IMR-90 (cell line): ENCODE data around the gene KCNJ6. TPM values are rescaled to one million over a fixed set of nuclear protein-coding genes. Genes with fewer than 3 reads are reported as not detected.
A peak's percentile ranks its signal among the peaks of the same experiment; 100 is the strongest.

ENCODE experiments used
- ATAC-seq: fragments of 200-7000 bp; cut with Tn5 transposase; 2 replicates; pipeline ENCODE4 v1.9.1; 2020; ENCODE audit warnings: low read depth, mild to moderate bottlenecking, moderate library complexity
- BruUV-seq: library from RNA; stranded (reverse); fragments of 400-500 nt; replicated peaks from 2 replicates; lab custom pipeline; 2021; lab: Mats Ljungman, UMichigan
- CTCF ChIA-PET: fragments of 300-600 bp; formaldehyde crosslinking; extraction: SDS; loops from one replicate; lab custom pipeline; 2021; ENCODE audit warnings: antibody characterized with exemption; lab: Yijun Ruan, JAX
- POLR2A ChIA-PET: fragments of 300-600 bp; sonication (Branson Sonifier 250); formaldehyde crosslinking; loops from one replicate; lab custom pipeline; 2022; ENCODE audit warnings: antibody characterized with exemption; ENCODE audit not compliant: unreplicated experiment; lab: Charles Lee
- DNase-seq: peaks from one replicate; pipeline ENCODE4 v3.0.0; 2013
- H2AFZ ChIP-seq: replicated peaks from 2 replicates; pipeline ENCODE3; 2013; ENCODE audit warnings: low read length, mild to moderate bottlenecking; ENCODE audit not compliant: poor library complexity
- H2AK5ac ChIP-seq: 2 replicates; pipeline ENCODE4 v1.6.1; 2013; ENCODE audit warnings: low read depth, low read length, inconsistent platforms
- H2AK9ac ChIP-seq: replicated peaks from 2 replicates; pipeline ENCODE3; 2013; ENCODE audit warnings: mild to moderate bottlenecking, low read depth, low read length, moderate library complexity; ENCODE audit not compliant: poor library complexity
- H2BK120ac ChIP-seq: 2 replicates; pipeline ENCODE4 v1.6.1; 2013; ENCODE audit warnings: low read depth, low read length, inconsistent platforms
- H2BK15ac ChIP-seq: 3 replicates; pipeline ENCODE4 v1.6.1; 2013; ENCODE audit warnings: low read depth, low read length, inconsistent platforms
- H2BK20ac ChIP-seq: 2 replicates; pipeline ENCODE4 v1.6.1; 2013; ENCODE audit warnings: low read depth, mild to moderate bottlenecking, inconsistent platforms, low read length, moderate library complexity
- H2BK5ac ChIP-seq: 2 replicates; pipeline ENCODE4 v1.6.1; 2013; ENCODE audit warnings: mild to moderate bottlenecking, low read depth, low read length, inconsistent platforms; ENCODE audit not compliant: poor library complexity, severe bottlenecking
- H3K14ac ChIP-seq: replicated peaks from 2 replicates; pipeline ENCODE4 v1.6.1; 2013; ENCODE audit warnings: low read depth, low read length, inconsistent platforms
- H3K18ac ChIP-seq: 2 replicates; pipeline ENCODE4 v1.6.1; 2013; ENCODE audit warnings: low read depth, low read length, control low read depth
- H3K23ac ChIP-seq: 2 replicates; pipeline ENCODE4 v1.6.1; 2013; ENCODE audit warnings: low read depth, low read length, inconsistent platforms
- H3K27ac ChIP-seq: 2 replicates; pipeline ENCODE4 v1.5.1; 2013; ENCODE audit warnings: mild to moderate bottlenecking, control low read depth, low read length; ENCODE audit not compliant: insufficient read depth
- H3K27me3 ChIP-seq: 2 replicates; pipeline ENCODE4 v1.6.1; 2013; ENCODE audit warnings: low read length; ENCODE audit not compliant: control insufficient read depth, insufficient read depth
- H3K36me3 ChIP-seq: 2 replicates; pipeline ENCODE4 v1.6.1; 2013; ENCODE audit warnings: low read length, mixed read lengths; ENCODE audit not compliant: control insufficient read depth, insufficient read depth
- H3K4ac ChIP-seq: 2 replicates; pipeline ENCODE4 v1.6.1; 2013; ENCODE audit warnings: low read depth, low read length, inconsistent platforms
- H3K4me1 ChIP-seq: 2 replicates; pipeline ENCODE4 v1.6.1; 2013; ENCODE audit warnings: low read length, mixed read lengths; ENCODE audit not compliant: control insufficient read depth, insufficient read depth
- H3K4me2 ChIP-seq: 2 replicates; pipeline ENCODE4 v1.6.1; 2013; ENCODE audit warnings: low read depth, mild to moderate bottlenecking, control low read depth, low read length, moderate library complexity
- H3K4me3 ChIP-seq: 2 replicates; pipeline ENCODE4 v1.5.1; 2013; ENCODE audit warnings: low read depth, mild to moderate bottlenecking, control low read depth, low read length, moderate library complexity; ENCODE audit not compliant: insufficient read depth
- H3K56ac ChIP-seq: 2 replicates; pipeline ENCODE4 v1.6.1; 2013; ENCODE audit warnings: low read length, inconsistent platforms; ENCODE audit not compliant: insufficient read depth; ENCODE audit errors: extremely low read depth
- H3K79me1 ChIP-seq, 2 experiments: 2 replicates each; pipeline ENCODE4 v1.6.1; 2013; ENCODE audit warnings: low read length in 2 of 2, inconsistent platforms in 1 of 2, low read depth in 1 of 2
- H3K9ac ChIP-seq: 2 replicates; pipeline ENCODE4 v1.6.1; 2013; ENCODE audit warnings: low read depth, low read length, control low read depth
- H3K9me1 ChIP-seq: 2 replicates; pipeline ENCODE4 v1.6.1; 2013; ENCODE audit warnings: low read length, inconsistent platforms; ENCODE audit not compliant: insufficient read depth
- H3K9me3 ChIP-seq: 2 replicates; pipeline ENCODE4 v1.6.1; 2013; ENCODE audit warnings: low read length; ENCODE audit not compliant: control insufficient read depth, insufficient read depth
- H4K20me1 ChIP-seq: 2 replicates; pipeline ENCODE4 v1.6.1; 2013; ENCODE audit warnings: low read length, inconsistent platforms; ENCODE audit not compliant: insufficient read depth
- H4K5ac ChIP-seq: 2 replicates; pipeline ENCODE4 v1.6.1; 2013; ENCODE audit warnings: mild to moderate bottlenecking, low read depth, low read length, control low read depth
- H4K8ac ChIP-seq, 2 experiments: 2 replicates each; pipeline ENCODE4 v1.6.1; 2013; ENCODE audit warnings: low read depth in 2 of 2, low read length in 2 of 2, control low read depth in 1 of 2, inconsistent platforms in 1 of 2
- H4K91ac ChIP-seq: 2 replicates; pipeline ENCODE4 v1.6.1; 2013; ENCODE audit warnings: low read depth, low read length, inconsistent platforms; ENCODE audit not compliant: insufficient read depth
- BHLHE40 ChIP-seq: fragments of 150-350 bp; IDR thresholded peaks from 2 replicates; pipeline ENCODE4 v1.6.1; 2016; ENCODE audit warnings: mild to moderate bottlenecking, low read depth, low read length
- MAFK ChIP-seq: IDR thresholded peaks from 2 replicates; pipeline ENCODE4 v1.6.1; 2012; ENCODE audit warnings: low read depth, low read length, improper control_type of control experiment
- NFE2L2 ChIP-seq: fragments of 150-350 bp; IDR thresholded peaks from 2 replicates; pipeline ENCODE4 v1.6.1; 2016; ENCODE audit warnings: low read depth, mild to moderate bottlenecking, low read length
- USF2 ChIP-seq: fragments of 150-350 bp; IDR thresholded peaks from 2 replicates; pipeline ENCODE4 v1.6.1; 2017; ENCODE audit warnings: mild to moderate bottlenecking, antibody characterized with exemption, low read length, low read depth
- WGBS, 2 experiments: methylation state at CpG; one replicate each; pipeline versions ENCODE4 v1.1.5 to v1.1.7; 2013; ENCODE audit warnings: missing lambda C conversion rate in 2 of 2; ENCODE audit not compliant: insufficient read length in 1 of 2; ENCODE audit errors: extremely low coverage in 2 of 2; 5-methylcytosine and 5-hydroxymethylcytosine counted together
- dilution Hi-C: fragments of 300-500 bp; cut with HindIII; formaldehyde crosslinking; loops from one replicate; pipeline ENCODE4 v1.14.3; 2018; ENCODE audit warnings: low sequenced_read_pairs; ENCODE audit not compliant: unreplicated experiment
- in situ Hi-C: fragments of 300-500 bp; cut with MboI; formaldehyde crosslinking; loops from 3 replicates; pipeline ENCODE4 v1.14.3; 2019; ENCODE audit warnings: low sequenced_read_pairs, inconsistent platforms, mixed read lengths
- intact Hi-C: fragments of 100-400 bp; cut with micrococcal nuclease; formaldehyde crosslinking; loops from 2 replicates; pipeline ENCODE4 v1.10.0; 2022
- polyA plus RNA-seq, 3 experiments: library from polyadenylated mRNA; depleted of rRNA; stranded (reverse); fragments of >200 nt; gene quantifications; 2 replicates each; pipeline ENCODE4 v1.2.3, GENCODE V29; 2012; ENCODE audit warnings: low replicate concordance in 1 of 3
- total RNA-seq: library from RNA; depleted of rRNA; stranded (reverse); fragments of >200 nt; gene quantifications from 2 replicates; pipeline ENCODE4 v1.2.3, GENCODE V29; 2012

Gene KCNJ6
- total and polyA plus RNA-seq, 2 of the 4 experiments (the other 2 are of a cell fraction): under 0.01 to 0.02 TPM

GRCh38 chr21:37668462-37669239 lies 247.6 kb downstream of the KCNJ6 start:
- WGBS, 2 experiments: no CpG with 5 or more reads among the region's 7 CpGs
- no peak overlapping the region for H3K4ac ChIP-seq
- no peak overlapping the region for H4K5ac ChIP-seq
- CTCF ChIA-PET: no interaction called here
- H4K91ac ChIP-seq: no peak overlapping the region
- no peak overlapping the region for H2AK9ac ChIP-seq
- no peak overlapping the region for H3K4me2 ChIP-seq
- H3K9me1 ChIP-seq: no peaks in the 10 kb centered on the region
- dilution Hi-C loops (no loop called here), in situ Hi-C loops (no loop called here), intact Hi-C loops (no loop called here)
- ATAC-seq (no peak), DNase-seq (no peak)
- no peaks in the 10 kb centered on the region for H3K36me3 ChIP-seq
- no peaks in the 10 kb centered on the region for H3K79me1 ChIP-seq
- H3K4me3 ChIP-seq: no peak overlapping the region
- no peak overlapping the region for H3K9ac ChIP-seq
- TF ChIP-seq MAFK: no peak
- TF ChIP-seq NFE2L2: no peak
- TF ChIP-seq BHLHE40: no peak
- TF ChIP-seq USF2: no peak
- no peak overlapping the region for H2BK120ac ChIP-seq
- H3K27me3 ChIP-seq: peaks cover 18% of the 10 kb centered on the region
- no peak overlapping the region for H2AK5ac ChIP-seq
- H2BK20ac ChIP-seq: no peak overlapping the region
- H3K27ac ChIP-seq: no peak overlapping the region
- H2AFZ ChIP-seq: peak overlapping the region; percentile 51
- no peak overlapping the region for H3K56ac ChIP-seq
- H3K23ac ChIP-seq: no peak overlapping the region
- H2BK15ac ChIP-seq: no peak overlapping the region
- H3K18ac ChIP-seq: no peak overlapping the region
- POLR2A ChIA-PET: no interaction called here
- H4K20me1 ChIP-seq: no peaks in the 10 kb centered on the region; the same call in 1 of the 2 replicates
- peaks cover 2% of the 10 kb centered on the region; the same call in 1 of the 2 replicates for H3K4me1 ChIP-seq
- no peak overlapping the region for H2BK5ac ChIP-seq
- no peak overlapping the region for H3K14ac ChIP-seq
- no peaks in the 10 kb centered on the region for H3K9me3 ChIP-seq
- H4K8ac ChIP-seq: no peak overlapping the region
- no TSS peak for BruUV-seq
